Small intestine (tissue), 7 donors: ENCODE results near the gene FAM53B. TPM values are rescaled to one million over a fixed set of nuclear protein-coding genes. Genes with fewer than 3 reads are reported as not detected.

Experiments used
- DNase-seq, 2 donors: peaks; one replicate each; pipeline versions ENCODE4 v3.0.0 to v3.0.0-alpha.2; 2013
- FAIRE-seq: peaks from 2 replicates; lab custom pipeline; 2012; peaks lifted over from hg19 to GRCh38; lab: Jason Lieb, UNC
- H3K27ac ChIP-seq, 3 donors: one replicate each; pipeline ENCODE4 v1.5.1; 2013; ENCODE audit warnings: low read length in 2 of 3, mild to moderate bottlenecking in 2 of 3, control low read depth in 1 of 3, inconsistent platforms in 1 of 3, low read depth in 1 of 3, moderate library complexity in 1 of 3
- H3K27me3 ChIP-seq, 3 donors: one replicate each; pipeline ENCODE4 v1.6.1; 2013; ENCODE audit warnings: low read length in 3 of 3, inconsistent platforms in 1 of 3; ENCODE audit not compliant: control insufficient read depth in 3 of 3, insufficient read depth in 3 of 3
- H3K36me3 ChIP-seq, 3 donors: one replicate each; pipeline ENCODE4 v1.6.1; 2013; ENCODE audit warnings: low read length in 3 of 3, inconsistent platforms in 1 of 3, low read depth in 1 of 3, mild to moderate bottlenecking in 1 of 3, moderate library complexity in 1 of 3; ENCODE audit not compliant: control insufficient read depth in 3 of 3, insufficient read depth in 2 of 3
- H3K4me1 ChIP-seq, 3 donors: one replicate each; pipeline ENCODE4 v1.6.1; 2013; ENCODE audit warnings: low read length in 2 of 3, inconsistent platforms in 1 of 3, low read depth in 1 of 3, mild to moderate bottlenecking in 1 of 3, moderate library complexity in 1 of 3; ENCODE audit not compliant: control insufficient read depth in 3 of 3, insufficient read depth in 2 of 3
- H3K4me3 ChIP-seq, 3 donors: one replicate each; pipeline ENCODE4 v1.5.1; 2013; ENCODE audit warnings: low read length in 3 of 3, control low read depth in 1 of 3, inconsistent platforms in 1 of 3, low read depth in 1 of 3, mild to moderate bottlenecking in 1 of 3, moderate library complexity in 1 of 3
- H3K9me3 ChIP-seq, 2 donors: one replicate each; pipeline ENCODE4 v1.6.1; 2013; ENCODE audit warnings: low read depth in 1 of 2, low read length in 1 of 2; ENCODE audit not compliant: control insufficient read depth in 2 of 2, insufficient read depth in 1 of 2
- WGBS, 3 donors: extraction: QIAGEN DNeasy Blood & Tissue Kit; methylation state at CpG; one replicate each; pipeline ENCODE4 v1.1.7; 2013; 5-methylcytosine and 5-hydroxymethylcytosine counted together
- polyA plus RNA-seq, 4 donors: library from polyadenylated mRNA; stranded (reverse) in 3 of 4; unstranded in 1 of 4; fragments of 200-250 nt in 3 of 4; fragments of 120-200 nt in 1 of 4; gene quantifications; one replicate each; pipeline versions ENCODE4 v1.2.1 to v1.2.3, GENCODE V29; 2013
- donor health status: healthy with polysubstance abuse.
- donor health status: control.
- donor health status: control.
- donor health status: Bipolar disorder and iron deficiency.
- donor health status: healthy.

Gene FAM53B
- polyA plus RNA-seq, 4 donors: 15.1 to 30.2 (median 22.8) TPM

- H3K4me3 ChIP-seq: no peak overlapping the region
- peaks cover 0 to 6% (median 0%) of the 10 kb centered on the region in 3 donors for H3K4me1 ChIP-seq
- peaks cover 0 to 6% (median 0%) of the 10 kb centered on the region in 3 donors for H3K36me3 ChIP-seq
- WGBS, 3 donors: 89 to 92% (median 90%) methylated on average over 17 to 18 of the region's 18 CpGs
- FAIRE-seq (no peak), DNase-seq (no peak)
- no peaks in the 10 kb centered on the region for H3K27me3 ChIP-seq
- no peaks in the 10 kb centered on the region for H3K9me3 ChIP-seq
- no peak overlapping the region for H3K27ac ChIP-seq
These were observed 140.6 kb downstream of the FAM53B start for GRCh38 chr10:124603376-124604213.

GRCh38 chr10:124602646-124603365, 141.4 kb downstream of the FAM53B start:
- no peak overlapping the region for H3K4me3 ChIP-seq
- no peaks in the 10 kb centered on the region for H3K9me3 ChIP-seq
- H3K27ac ChIP-seq: no peak overlapping the region
- H3K36me3 ChIP-seq: peaks cover 0 to 4% (median 0%) of the 10 kb centered on the region in 3 donors
- WGBS, 3 donors: 85 to 91% (median 86%) methylated on average over 12 of the region's 12 CpGs
- no peak for FAIRE-seq
- no peaks in the 10 kb centered on the region for H3K27me3 ChIP-seq
- H3K4me1 ChIP-seq: peaks cover 0 to 6% (median 0%) of the 10 kb centered on the region in 3 donors
- DNase-seq: no peak

GRCh38 chr10:124602121-124602561, 142.0 kb downstream of the FAM53B start:
- H3K27me3 ChIP-seq: no peaks in the 10 kb centered on the region
- DNase-seq: no peak
- H3K36me3 ChIP-seq: peaks cover 0 to 8% (median 0%) of the 10 kb centered on the region in 3 donors
- FAIRE-seq: no peak
- no peak overlapping the region for H3K4me3 ChIP-seq
- peaks cover 0 to 6% (median 4%) of the 10 kb centered on the region in 3 donors for H3K4me1 ChIP-seq
- H3K9me3 ChIP-seq: no peaks in the 10 kb centered on the region
- WGBS, 3 donors: 83 to 91% (median 86%) methylated on average over 12 of the region's 12 CpGs
- H3K27ac ChIP-seq: no peak overlapping the region

- Histone ChIP-seq H3K36me3 (peaks cover 0 to 8% (median 0%) of the 10 kb centered on the region in 3 donors), H3K4me3 (no peak overlapping the region), H3K27ac (no peak overlapping the region), H3K9me3 (no peaks in the 10 kb centered on the region), H3K4me1 (peaks cover 0 to 9% (median 4%) of the 10 kb centered on the region in 3 donors), H3K27me3 (no peaks in the 10 kb centered on the region)
- 87 to 92% (median 88%) methylated on average over 27 to 29 of the region's 29 CpGs for WGBS, 3 donors
- FAIRE-seq (no peak), DNase-seq (no peak)
These were observed 142.6 kb downstream of the FAM53B start for GRCh38 chr10:124601431-124602120.

- 90 to 95% (median 93%) methylated on average over 12 of the region's 12 CpGs for WGBS, 3 donors
- H3K4me1 ChIP-seq: peaks cover 0 to 9% (median 4%) of the 10 kb centered on the region in 3 donors
- peaks cover 0 to 14% (median 0%) of the 10 kb centered on the region in 3 donors for H3K36me3 ChIP-seq
- no peak overlapping the region for H3K27ac ChIP-seq
- H3K4me3 ChIP-seq: no peak overlapping the region
- FAIRE-seq (no peak), DNase-seq (no peak)
- H3K9me3 ChIP-seq: no peaks in the 10 kb centered on the region
- no peaks in the 10 kb centered on the region for H3K27me3 ChIP-seq
These were observed 143.2 kb downstream of the FAM53B start for GRCh38 chr10:124601016-124601415.

- DNase-seq (no peak), FAIRE-seq (no peak)
- H3K36me3 ChIP-seq: peaks cover 0 to 18% (median 0%) of the 10 kb centered on the region in 3 donors
- H3K9me3 ChIP-seq: no peaks in the 10 kb centered on the region
- H3K27me3 ChIP-seq: no peaks in the 10 kb centered on the region
- H3K27ac ChIP-seq: no peak overlapping the region
- H3K4me3 ChIP-seq: no peak overlapping the region
- 90 to 94% (median 92%) methylated on average over 18 of the region's 18 CpGs for WGBS, 3 donors
- H3K4me1 ChIP-seq: peaks cover 0 to 6% (median 4%) of the 10 kb centered on the region in 3 donors
These were observed 143.9 kb downstream of the FAM53B start for GRCh38 chr10:124600051-124600880.

- no peak overlapping the region for H3K4me3 ChIP-seq
- peaks cover 0 to 21% (median 0%) of the 10 kb centered on the region in 3 donors for H3K36me3 ChIP-seq
- H3K9me3 ChIP-seq: no peaks in the 10 kb centered on the region
- WGBS, 3 donors: 89 to 97% (median 92%) methylated on average over 7 of the region's 7 CpGs
- peaks cover 0 to 6% (median 4%) of the 10 kb centered on the region in 3 donors for H3K4me1 ChIP-seq
- no peaks in the 10 kb centered on the region for H3K27me3 ChIP-seq
- FAIRE-seq (no peak), DNase-seq (no peak)
- H3K27ac ChIP-seq: no peak overlapping the region
These were observed 144.6 kb downstream of the FAM53B start for GRCh38 chr10:124599588-124600050.
